Endometrial microvascular endothelial cells (primary cell): ENCODE results near the gene RHOH. TPM values are rescaled to one million over a fixed set of nuclear protein-coding genes. Genes with fewer than 3 reads are reported as not detected.

Experiments used
- in situ Hi-C: cut with HindIII; loops from 2 replicates; pipeline ENCODE4 v1.10.0; 2017; ENCODE audit warnings: low sequenced_read_pairs, low pct_unique_long_range_greater_than_20kb; ENCODE audit errors: inconsistent ontology term
- total RNA-seq: library from RNA; depleted of rRNA; stranded (reverse); fragments of >200 nt; gene quantifications from one replicate; pipeline ENCODE4 v1.2.3, GENCODE V29; 2015; ENCODE audit errors: inconsistent ontology term

RHOH gene
- total RNA-seq, 1 donor from 2014 or later = not detected

GRCh38 chr4:40185830-40186664 is 10.8 kb upstream of the RHOH start:
- in situ Hi-C loops = no loop called here

- in situ Hi-C loops = no loop called here
These were observed 10.2 kb upstream of the RHOH start for GRCh38 chr4:40186665-40187014.

- in situ Hi-C loops = no loop called here
These were observed 9.4 kb upstream of the RHOH start for GRCh38 chr4:40187386-40187906.

- in situ Hi-C loops = no loop called here
These were observed 6.8 kb upstream of the RHOH start for GRCh38 chr4:40190019-40190418.

- in situ Hi-C loops = no loop called here
These were observed 6.4 kb upstream of the RHOH start for GRCh38 chr4:40190465-40190864.

- in situ Hi-C loops = no loop called here
These were observed 5.7 kb upstream of the RHOH start for GRCh38 chr4:40190880-40191815.

- in situ Hi-C loops = no loop called here
These were observed 4.5 kb upstream of the RHOH start for GRCh38 chr4:40192114-40193015.

GRCh38 chr4:40193016-40193571 is 3.7 kb upstream of the RHOH start:
- in situ Hi-C loops = no loop called here

GRCh38 chr4:40193578-40193977 is 3.3 kb upstream of the RHOH start:
- in situ Hi-C loops = no loop called here

GRCh38 chr4:40194602-40195161 is 2.1 kb upstream of the RHOH start:
- in situ Hi-C loops = no loop called here

GRCh38 chr4:40195182-40196177 is 1.4 kb upstream of the RHOH start:
- in situ Hi-C loops = no loop called here

- in situ Hi-C loops = no loop called here
These were observed 559 bp upstream of the RHOH start for GRCh38 chr4:40196272-40196671.

- in situ Hi-C loops = no loop called here
These were observed 1.3 kb downstream of the RHOH start for GRCh38 chr4:40197879-40198689.

- in situ Hi-C loops = no loop called here
These were observed 2.4 kb downstream of the RHOH start for GRCh38 chr4:40199179-40199670.

GRCh38 chr4:40199999-40200874 is 3.4 kb downstream of the RHOH start:
- in situ Hi-C loops = no loop called here
